ENCODE results near the gene TROAP.
"Not testable (repeated sequence)": the region's sequence is repeated elsewhere in the genome, so short reads cannot be mapped to it uniquely, and the experiment has no call there.

The TROAP gene

GRCh38 chr12:49322708-49323523 is at the start of gene TROAP:
Gene TROAP (plus strand): TSS chr12:49323255. CDS start chr12:49323609, 354 bp downstream.
- DNase-seq: peak; percentile 99

GRCh38 chr12:49273726-49274395 is 49.2 kb upstream of the TROAP start:
- DNase-seq: no peak

- no peak for DNase-seq
These were observed 48.5 kb upstream of the TROAP start for GRCh38 chr12:49274396-49275069.

GRCh38 chr12:49276304-49277290 is 46.5 kb upstream of the TROAP start:
- no peak for DNase-seq

- DNase-seq: no peak
These were observed 45.6 kb upstream of the TROAP start for GRCh38 chr12:49277466-49277865.

GRCh38 chr12:49279706-49280159 is 43.3 kb upstream of the TROAP start:
- DNase-seq: no peak

GRCh38 chr12:49280545-49280944 is 42.5 kb upstream of the TROAP start:
- DNase-seq: not testable (repeated sequence)

GRCh38 chr12:49282302-49282701 is 40.8 kb upstream of the TROAP start:
- DNase-seq: no peak

GRCh38 chr12:49282740-49283375 is 40.2 kb upstream of the TROAP start:
- not testable (repeated sequence) for DNase-seq

GRCh38 chr12:49283541-49284429 is 39.3 kb upstream of the TROAP start:
- DNase-seq: no peak

GRCh38 chr12:49284672-49285071 is 38.4 kb upstream of the TROAP start:
- DNase-seq: no peak

- no peak for DNase-seq
These were observed 35.2 kb upstream of the TROAP start for GRCh38 chr12:49287876-49288275.

GRCh38 chr12:49288412-49288853 is 34.6 kb upstream of the TROAP start:
- peak; percentile 73 for DNase-seq

GRCh38 chr12:49288922-49289555 is 34.0 kb upstream of the TROAP start:
- DNase-seq: no peak

- DNase-seq: no peak
These were observed 30.4 kb upstream of the TROAP start for GRCh38 chr12:49292729-49293055.

GRCh38 chr12:49293056-49293956 is 29.7 kb upstream of the TROAP start:
- no peak for DNase-seq

GRCh38 chr12:49294086-49294803 is 28.8 kb upstream of the TROAP start:
- DNase-seq: no peak

GRCh38 chr12:49294804-49295081 is 28.3 kb upstream of the TROAP start:
- DNase-seq: no peak

All from activated CD4-positive, alpha-beta T cell treated with anti-CD3 and anti-CD28 coated beads, Interleukin-2, amount 50 U/mL, for 16 hours (primary cell).